ENCODE data around the gene KIAA0040. TPM values are rescaled to one million over a fixed set of nuclear protein-coding genes. Genes with fewer than 3 reads are reported as not detected.
A peak's percentile ranks its signal among the peaks of the same experiment; 100 is the strongest.

The KIAA0040 gene
- polyA plus RNA-seq, 1 donor from 2014 or later = not detected

DNA sequence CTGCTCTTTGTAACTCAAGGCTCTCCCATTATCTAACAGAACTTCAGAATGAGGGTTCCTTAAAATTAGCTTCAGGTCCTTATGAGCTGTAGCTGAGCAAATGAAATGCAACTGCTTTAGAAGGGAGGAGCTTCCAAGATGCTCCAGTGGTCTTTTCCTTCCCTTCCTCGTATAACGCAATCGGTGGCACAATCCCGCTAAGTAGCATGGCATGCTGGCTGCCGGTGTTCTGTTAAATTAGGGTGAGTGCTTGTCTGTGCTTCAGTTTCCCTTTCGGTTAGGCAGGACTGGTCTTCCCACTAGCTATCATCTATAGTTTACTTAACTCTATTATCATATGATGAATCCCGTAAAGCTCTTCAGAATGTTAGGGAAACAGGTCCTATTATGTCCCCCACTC is 917 bp downstream of the KIAA0040 start:
- Histone ChIP-seq H3F3A (ENCODE audit: insufficient read depth, low read length, poor library complexity, severe bottlenecking) (no peaks in the 10 kb centered on the region), H3K4me2 (ENCODE audit: low read length) (no peak overlapping the region), H3K9me2 (ENCODE audit: insufficient read depth, low read length) (no peaks in the 10 kb centered on the region), H3K36me3 (ENCODE audit: insufficient read depth, low read length) (no peaks in the 10 kb centered on the region), H3K79me2 (replicated peaks; ENCODE audit: insufficient read depth, low read length) (no peaks in the 10 kb centered on the region), H4K20me1 (ENCODE audit: insufficient read depth) (no peaks in the 10 kb centered on the region), H3K9me3 (ENCODE audit: low read length) (no peaks in the 10 kb centered on the region), H3K27me3 (ENCODE audit: insufficient read depth, low read depth, low read length) (peaks cover 46% of the 10 kb centered on the region), H3K27ac (ENCODE audit: low read length) (no peak overlapping the region), H3K4me3 (ENCODE audit: low read length) (peak overlapping the region; percentile 60), H3K9ac (ENCODE audit: low read length) (no peak overlapping the region), H2AFZ (ENCODE audit: low read depth, low read length) (no peak overlapping the region)
- TF ChIP-seq TAF1 (IDR thresholded peaks at IDR 0.05; ENCODE audit: low read depth) = no peak
- no peak for TF ChIP-seq EZH2 (IDR thresholded peaks at IDR 0.05; ENCODE audit: borderline replicate concordance, insufficient read depth, low read length, poor library complexity, severe bottlenecking)
- TF ChIP-seq RAD21 (conservative IDR thresholded peaks at IDR 0.05) = no peak
- no peak for TF ChIP-seq MXI1 (conservative IDR thresholded peaks at IDR 0.05; ENCODE audit: poor library complexity, severe bottlenecking)
- TF ChIP-seq, protein P1, sequence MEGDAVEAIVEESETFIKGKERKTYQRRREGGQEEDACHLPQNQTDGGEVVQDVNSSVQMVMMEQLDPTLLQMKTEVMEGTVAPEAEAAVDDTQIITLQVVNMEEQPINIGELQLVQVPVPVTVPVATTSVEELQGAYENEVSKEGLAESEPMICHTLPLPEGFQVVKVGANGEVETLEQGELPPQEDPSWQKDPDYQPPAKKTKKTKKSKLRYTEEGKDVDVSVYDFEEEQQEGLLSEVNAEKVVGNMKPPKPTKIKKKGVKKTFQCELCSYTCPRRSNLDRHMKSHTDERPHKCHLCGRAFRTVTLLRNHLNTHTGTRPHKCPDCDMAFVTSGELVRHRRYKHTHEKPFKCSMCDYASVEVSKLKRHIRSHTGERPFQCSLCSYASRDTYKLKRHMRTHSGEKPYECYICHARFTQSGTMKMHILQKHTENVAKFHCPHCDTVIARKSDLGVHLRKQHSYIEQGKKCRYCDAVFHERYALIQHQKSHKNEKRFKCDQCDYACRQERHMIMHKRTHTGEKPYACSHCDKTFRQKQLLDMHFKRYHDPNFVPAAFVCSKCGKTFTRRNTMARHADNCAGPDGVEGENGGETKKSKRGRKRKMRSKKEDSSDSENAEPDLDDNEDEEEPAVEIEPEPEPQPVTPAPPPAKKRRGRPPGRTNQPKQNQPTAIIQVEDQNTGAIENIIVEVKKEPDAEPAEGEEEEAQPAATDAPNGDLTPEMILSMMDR (IDR thresholded peaks at IDR 0.05; ENCODE audit: poor library complexity, severe bottlenecking) = no peak
- TF ChIP-seq SMC3 (conservative IDR thresholded peaks at IDR 0.05; ENCODE audit: poor library complexity) = no peak
- no peak for TF ChIP-seq POLR2AphosphoS5 (IDR thresholded peaks at IDR 0.05)
- TF ChIP-seq, protein P2, sequence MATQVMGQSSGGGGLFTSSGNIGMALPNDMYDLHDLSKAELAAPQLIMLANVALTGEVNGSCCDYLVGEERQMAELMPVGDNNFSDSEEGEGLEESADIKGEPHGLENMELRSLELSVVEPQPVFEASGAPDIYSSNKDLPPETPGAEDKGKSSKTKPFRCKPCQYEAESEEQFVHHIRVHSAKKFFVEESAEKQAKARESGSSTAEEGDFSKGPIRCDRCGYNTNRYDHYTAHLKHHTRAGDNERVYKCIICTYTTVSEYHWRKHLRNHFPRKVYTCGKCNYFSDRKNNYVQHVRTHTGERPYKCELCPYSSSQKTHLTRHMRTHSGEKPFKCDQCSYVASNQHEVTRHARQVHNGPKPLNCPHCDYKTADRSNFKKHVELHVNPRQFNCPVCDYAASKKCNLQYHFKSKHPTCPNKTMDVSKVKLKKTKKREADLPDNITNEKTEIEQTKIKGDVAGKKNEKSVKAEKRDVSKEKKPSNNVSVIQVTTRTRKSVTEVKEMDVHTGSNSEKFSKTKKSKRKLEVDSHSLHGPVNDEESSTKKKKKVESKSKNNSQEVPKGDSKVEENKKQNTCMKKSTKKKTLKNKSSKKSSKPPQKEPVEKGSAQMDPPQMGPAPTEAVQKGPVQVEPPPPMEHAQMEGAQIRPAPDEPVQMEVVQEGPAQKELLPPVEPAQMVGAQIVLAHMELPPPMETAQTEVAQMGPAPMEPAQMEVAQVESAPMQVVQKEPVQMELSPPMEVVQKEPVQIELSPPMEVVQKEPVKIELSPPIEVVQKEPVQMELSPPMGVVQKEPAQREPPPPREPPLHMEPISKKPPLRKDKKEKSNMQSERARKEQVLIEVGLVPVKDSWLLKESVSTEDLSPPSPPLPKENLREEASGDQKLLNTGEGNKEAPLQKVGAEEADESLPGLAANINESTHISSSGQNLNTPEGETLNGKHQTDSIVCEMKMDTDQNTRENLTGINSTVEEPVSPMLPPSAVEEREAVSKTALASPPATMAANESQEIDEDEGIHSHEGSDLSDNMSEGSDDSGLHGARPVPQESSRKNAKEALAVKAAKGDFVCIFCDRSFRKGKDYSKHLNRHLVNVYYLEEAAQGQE (IDR thresholded peaks at IDR 0.05; ENCODE audit: borderline replicate concordance) = no peak
- no peak for TF ChIP-seq EP300 (conservative IDR thresholded peaks at IDR 0.05; ENCODE audit: poor library complexity, severe bottlenecking)

DNA sequence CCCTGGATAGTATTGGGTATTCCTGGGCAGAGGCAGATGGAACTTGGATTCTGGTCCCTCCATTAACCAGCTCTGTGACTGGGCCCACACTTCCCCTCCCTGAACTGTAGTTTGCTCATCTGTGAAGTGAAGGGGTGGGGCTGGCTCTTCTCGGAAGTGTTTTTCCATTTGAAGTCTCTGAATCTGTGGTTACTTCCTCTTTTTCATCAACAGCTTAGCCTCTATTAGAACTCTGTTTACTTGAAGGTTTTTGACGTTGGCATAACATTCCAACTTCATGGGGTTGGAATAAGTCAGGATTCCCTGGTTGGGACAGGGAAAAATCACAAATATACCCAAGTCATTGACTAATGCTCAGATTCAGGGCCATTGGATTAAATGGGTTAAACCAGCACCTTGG is 3.6 kb downstream of the KIAA0040 start:
- Histone ChIP-seq H4K20me1 (ENCODE audit: insufficient read depth) (no peaks in the 10 kb centered on the region), H3K27me3 (ENCODE audit: insufficient read depth, low read depth, low read length) (peaks cover 39% of the 10 kb centered on the region)

More for the DNA sequence above, 3.6 kb downstream of the KIAA0040 start:
- H3K9me2 ChIP-seq (ENCODE audit: insufficient read depth, low read length) = no peaks in the 10 kb centered on the region
- no peak overlapping the region for H2AFZ ChIP-seq (ENCODE audit: low read depth, low read length)
- H3K36me3 ChIP-seq (ENCODE audit: insufficient read depth, low read length) = no peaks in the 10 kb centered on the region
- H3K9me3 ChIP-seq (ENCODE audit: low read length) = no peaks in the 10 kb centered on the region
- no peak overlapping the region for H3K9ac ChIP-seq (ENCODE audit: low read length)
- TF ChIP-seq EP300 (conservative IDR thresholded peaks at IDR 0.05; ENCODE audit: poor library complexity, severe bottlenecking) (no peak), TAF1 (IDR thresholded peaks at IDR 0.05; ENCODE audit: low read depth) (no peak), RAD21 (conservative IDR thresholded peaks at IDR 0.05) (no peak), EZH2 (IDR thresholded peaks at IDR 0.05; ENCODE audit: borderline replicate concordance, insufficient read depth, low read length, poor library complexity, severe bottlenecking) (no peak), POLR2AphosphoS5 (IDR thresholded peaks at IDR 0.05) (no peak), SMC3 (conservative IDR thresholded peaks at IDR 0.05; ENCODE audit: poor library complexity) (no peak), MXI1 (conservative IDR thresholded peaks at IDR 0.05; ENCODE audit: poor library complexity, severe bottlenecking) (no peak)
- TF ChIP-seq, protein P1 (IDR thresholded peaks at IDR 0.05; ENCODE audit: poor library complexity, severe bottlenecking) = no peak
- TF ChIP-seq, protein P2 (IDR thresholded peaks at IDR 0.05; ENCODE audit: borderline replicate concordance) = no peak
- no peaks in the 10 kb centered on the region for H3F3A ChIP-seq (ENCODE audit: insufficient read depth, low read length, poor library complexity, severe bottlenecking)
- H3K79me2 ChIP-seq (replicated peaks; ENCODE audit: insufficient read depth, low read length) = no peaks in the 10 kb centered on the region
- no peak overlapping the region for H3K4me3 ChIP-seq (ENCODE audit: low read length)
- H3K4me2 ChIP-seq (ENCODE audit: low read length) = no peak overlapping the region
- H3K27ac ChIP-seq (ENCODE audit: low read length) = no peak overlapping the region
